HEK293 (cell line): Measurements from ENCODE around the gene TNFRSF1A.
"Not testable (repeated sequence)": the region's sequence is repeated elsewhere in the genome, so short reads cannot be mapped to it uniquely, and the experiment has no call there.

Experiments used
- CTCF ChIA-PET: fragments of 350-600 bp; formaldehyde crosslinking; extraction: SDS; loops from one replicate; lab custom pipeline; 2021; ENCODE audit warnings: antibody characterized with exemption; lab: Yijun Ruan, JAX
- POLR2A ChIA-PET: fragments of 300-600 bp; formaldehyde crosslinking; extraction: SDS; loops from one replicate; lab custom pipeline; 2020; ENCODE audit warnings: antibody characterized with exemption, inconsistent platforms; lab: Yijun Ruan, JAX
- H3K27ac ChIP-seq: fragments of 200-500 bp; sonication (Bioruptor generic); 2 replicates; pipeline ENCODE4 v1.5.1; 2014; ENCODE audit warnings: low read depth, low read length, control low read depth, inconsistent platforms; ENCODE audit errors: extremely low read depth
- H3K36me3 ChIP-seq, 2 experiments: fragments of 200-500 bp in 1 of 2; sonication (Bioruptor generic) in 1 of 2; 1 replicate in 1 of 2; 2 replicates in 1 of 2; pipeline ENCODE4 v1.5.1; 2014 to 2017; ENCODE audit warnings: inconsistent platforms in 2 of 2, low read length in 2 of 2; ENCODE audit not compliant: control insufficient read depth in 2 of 2, insufficient read depth in 1 of 2
- H3K4me1 ChIP-seq: fragments of 200-500 bp; sonication (Bioruptor generic); 2 replicates; pipeline ENCODE4 v1.5.1; 2014; ENCODE audit warnings: mild to moderate bottlenecking, low read length, inconsistent platforms; ENCODE audit not compliant: control insufficient read depth, insufficient read depth
- H3K4me3 ChIP-seq: 2 replicates; pipeline ENCODE4 v1.5.1; 2011; ENCODE audit warnings: low read depth, mild to moderate bottlenecking, control low read depth, low read length, moderate library complexity
- H3K9me3 ChIP-seq: fragments of 200-500 bp; sonication (Bioruptor generic); 2 replicates; pipeline ENCODE4 v1.5.1; 2014; ENCODE audit warnings: low read depth, low read length, inconsistent platforms; ENCODE audit not compliant: control insufficient read depth, insufficient read depth
- BCL11A ChIP-seq: fragments of 450-650 bp; formaldehyde crosslinking; IDR thresholded peaks from 2 replicates; pipeline ENCODE4 v1.5.1; 2016; ENCODE audit warnings: low read depth, missing biosample characterization, missing genetic modification characterization
- KLF8 ChIP-seq: fragments of 450-650 bp; formaldehyde crosslinking; IDR thresholded peaks from 2 replicates; pipeline ENCODE4 v1.5.1; 2016; ENCODE audit warnings: missing biosample characterization, missing genetic modification characterization
- ZBTB17 ChIP-seq: fragments of 450-650 bp; formaldehyde crosslinking; IDR thresholded peaks from 2 replicates; pipeline ENCODE4 v1.5.1; 2016; ENCODE audit warnings: missing biosample characterization, missing genetic modification characterization
- ZIC2 ChIP-seq: fragments of 450-650 bp; formaldehyde crosslinking; IDR thresholded peaks from 2 replicates; pipeline ENCODE4 v1.5.1; 2016; ENCODE audit warnings: missing biosample characterization, missing genetic modification characterization
- ZNF140 ChIP-seq: fragments of 450-650 bp; formaldehyde crosslinking; IDR thresholded peaks from 2 replicates; pipeline ENCODE4 v1.5.1; 2016; ENCODE audit warnings: missing biosample characterization, missing genetic modification characterization
- ZNF174 ChIP-seq: fragments of 450-650 bp; formaldehyde crosslinking; IDR thresholded peaks from 2 replicates; pipeline ENCODE4 v1.5.0; 2017; ENCODE audit warnings: missing biosample characterization, mild to moderate bottlenecking, missing genetic modification characterization
- ZNF274 ChIP-seq, 2 experiments: fragments of 200-500 bp in 1 of 2; fragments of 450-650 bp in 1 of 2; sonication (Bioruptor generic) in 1 of 2; formaldehyde crosslinking in 1 of 2; IDR thresholded peaks; 2 replicates each; pipeline versions ENCODE4 v1.5.1 to v1.6.1; 2014 to 2016; ENCODE audit warnings: borderline replicate concordance in 1 of 2, inconsistent platforms in 1 of 2, low read length in 1 of 2, missing biosample characterization in 1 of 2, missing genetic modification characterization in 1 of 2
- ZNF501 ChIP-seq: fragments of 450-650 bp; formaldehyde crosslinking; IDR thresholded peaks from 2 replicates; pipeline ENCODE4 v1.5.1; 2016; ENCODE audit warnings: missing biosample characterization, missing genetic modification characterization
- ZNF549 ChIP-seq: fragments of 450-650 bp; IDR thresholded peaks from 2 replicates; pipeline ENCODE4 v1.5.1; 2018; ENCODE audit warnings: missing biosample characterization, missing genetic modification characterization, mild to moderate bottlenecking, inconsistent platforms, moderate library complexity
- ZNF596 ChIP-seq: fragments of 450-650 bp; IDR thresholded peaks from 2 replicates; pipeline ENCODE4 v1.5.0; 2018; ENCODE audit warnings: missing biosample characterization, mild to moderate bottlenecking, missing genetic modification characterization, moderate library complexity
- TF ChIP-seq, protein P1 (sequence below): fragments of 450-650 bp; formaldehyde crosslinking; IDR thresholded peaks from 2 replicates; pipeline ENCODE4 v1.5.1; 2016; ENCODE audit warnings: missing biosample characterization, missing genetic modification characterization, borderline replicate concordance

The TNFRSF1A gene

DNA sequence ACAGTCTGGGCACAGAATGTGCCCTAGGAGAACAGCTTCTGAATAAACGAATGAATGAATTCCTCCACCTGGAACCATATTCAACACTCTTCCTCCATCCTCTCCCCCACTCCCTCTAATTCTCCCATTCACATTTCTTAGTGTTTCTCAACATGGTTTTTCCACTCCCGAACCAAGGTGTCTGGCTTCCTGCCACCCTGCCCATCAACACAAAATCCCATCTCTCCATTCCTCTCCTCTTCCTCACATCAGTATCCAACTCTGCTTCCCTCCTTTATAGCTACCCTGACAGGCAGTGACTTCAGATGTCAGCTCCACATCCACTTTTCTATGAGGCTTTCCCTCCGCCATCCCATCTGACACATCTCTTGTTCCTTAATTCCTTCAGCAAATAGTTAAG, 2.9 kb downstream of the TNFRSF1A start (continued):
- TF ChIP-seq, protein P1, sequence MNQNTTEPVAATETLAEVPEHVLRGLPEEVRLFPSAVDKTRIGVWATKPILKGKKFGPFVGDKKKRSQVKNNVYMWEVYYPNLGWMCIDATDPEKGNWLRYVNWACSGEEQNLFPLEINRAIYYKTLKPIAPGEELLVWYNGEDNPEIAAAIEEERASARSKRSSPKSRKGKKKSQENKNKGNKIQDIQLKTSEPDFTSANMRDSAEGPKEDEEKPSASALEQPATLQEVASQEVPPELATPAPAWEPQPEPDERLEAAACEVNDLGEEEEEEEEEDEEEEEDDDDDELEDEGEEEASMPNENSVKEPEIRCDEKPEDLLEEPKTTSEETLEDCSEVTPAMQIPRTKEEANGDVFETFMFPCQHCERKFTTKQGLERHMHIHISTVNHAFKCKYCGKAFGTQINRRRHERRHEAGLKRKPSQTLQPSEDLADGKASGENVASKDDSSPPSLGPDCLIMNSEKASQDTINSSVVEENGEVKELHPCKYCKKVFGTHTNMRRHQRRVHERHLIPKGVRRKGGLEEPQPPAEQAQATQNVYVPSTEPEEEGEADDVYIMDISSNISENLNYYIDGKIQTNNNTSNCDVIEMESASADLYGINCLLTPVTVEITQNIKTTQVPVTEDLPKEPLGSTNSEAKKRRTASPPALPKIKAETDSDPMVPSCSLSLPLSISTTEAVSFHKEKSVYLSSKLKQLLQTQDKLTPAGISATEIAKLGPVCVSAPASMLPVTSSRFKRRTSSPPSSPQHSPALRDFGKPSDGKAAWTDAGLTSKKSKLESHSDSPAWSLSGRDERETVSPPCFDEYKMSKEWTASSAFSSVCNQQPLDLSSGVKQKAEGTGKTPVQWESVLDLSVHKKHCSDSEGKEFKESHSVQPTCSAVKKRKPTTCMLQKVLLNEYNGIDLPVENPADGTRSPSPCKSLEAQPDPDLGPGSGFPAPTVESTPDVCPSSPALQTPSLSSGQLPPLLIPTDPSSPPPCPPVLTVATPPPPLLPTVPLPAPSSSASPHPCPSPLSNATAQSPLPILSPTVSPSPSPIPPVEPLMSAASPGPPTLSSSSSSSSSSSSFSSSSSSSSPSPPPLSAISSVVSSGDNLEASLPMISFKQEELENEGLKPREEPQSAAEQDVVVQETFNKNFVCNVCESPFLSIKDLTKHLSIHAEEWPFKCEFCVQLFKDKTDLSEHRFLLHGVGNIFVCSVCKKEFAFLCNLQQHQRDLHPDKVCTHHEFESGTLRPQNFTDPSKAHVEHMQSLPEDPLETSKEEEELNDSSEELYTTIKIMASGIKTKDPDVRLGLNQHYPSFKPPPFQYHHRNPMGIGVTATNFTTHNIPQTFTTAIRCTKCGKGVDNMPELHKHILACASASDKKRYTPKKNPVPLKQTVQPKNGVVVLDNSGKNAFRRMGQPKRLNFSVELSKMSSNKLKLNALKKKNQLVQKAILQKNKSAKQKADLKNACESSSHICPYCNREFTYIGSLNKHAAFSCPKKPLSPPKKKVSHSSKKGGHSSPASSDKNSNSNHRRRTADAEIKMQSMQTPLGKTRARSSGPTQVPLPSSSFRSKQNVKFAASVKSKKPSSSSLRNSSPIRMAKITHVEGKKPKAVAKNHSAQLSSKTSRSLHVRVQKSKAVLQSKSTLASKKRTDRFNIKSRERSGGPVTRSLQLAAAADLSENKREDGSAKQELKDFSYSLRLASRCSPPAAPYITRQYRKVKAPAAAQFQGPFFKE (tag by site-specific recombination): no peak
- TF ChIP-seq ZNF549 (tag by site-specific recombination): no peak

DNA sequence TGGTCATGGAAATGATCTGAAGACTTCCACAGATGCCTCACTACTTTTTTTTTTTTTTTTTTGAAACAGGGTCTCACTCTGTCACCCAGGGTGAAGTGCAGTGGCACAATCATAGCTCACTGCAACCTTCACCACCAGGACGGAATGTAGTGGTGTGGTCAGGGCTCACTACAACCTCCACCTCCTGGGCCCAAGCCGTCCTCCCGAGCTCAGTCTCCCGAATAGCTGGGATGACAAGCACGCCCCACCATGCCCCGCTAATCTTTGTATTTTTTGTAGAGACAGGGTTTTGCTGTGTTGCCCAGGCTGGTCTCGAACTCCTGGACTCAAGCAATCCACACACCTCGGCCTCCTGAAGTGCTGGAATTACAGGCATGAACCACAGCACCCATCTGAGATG, 3.3 kb downstream of the TNFRSF1A start:
- POLR2A ChIA-PET: interaction anchor here (0.9 to 4.6 kb wide), 5 partner anchors 14 to 196 kb away, joined by 3 to 37 read pairs (median 8); partner anchors contain the start of genes GAPDH and VAMP1
- H3K4me3 ChIP-seq, H3K27ac ChIP-seq, H3K9me3 ChIP-seq: not testable (repeated sequence)
- Histone ChIP-seq H3K4me1 (peaks cover 29% of the 10 kb centered on the region), H3K36me3 (peaks cover 3 to 24% of the 10 kb centered on the region in 2 experiments; a peak in 2 of 3 replicates)
- CTCF ChIA-PET: interaction anchor here (0.6 to 1.4 kb wide), 4 partner anchors 13 to 180 kb away, joined by 3 to 4 read pairs (median 4); no protein-coding TSS in a partner anchor

DNA sequence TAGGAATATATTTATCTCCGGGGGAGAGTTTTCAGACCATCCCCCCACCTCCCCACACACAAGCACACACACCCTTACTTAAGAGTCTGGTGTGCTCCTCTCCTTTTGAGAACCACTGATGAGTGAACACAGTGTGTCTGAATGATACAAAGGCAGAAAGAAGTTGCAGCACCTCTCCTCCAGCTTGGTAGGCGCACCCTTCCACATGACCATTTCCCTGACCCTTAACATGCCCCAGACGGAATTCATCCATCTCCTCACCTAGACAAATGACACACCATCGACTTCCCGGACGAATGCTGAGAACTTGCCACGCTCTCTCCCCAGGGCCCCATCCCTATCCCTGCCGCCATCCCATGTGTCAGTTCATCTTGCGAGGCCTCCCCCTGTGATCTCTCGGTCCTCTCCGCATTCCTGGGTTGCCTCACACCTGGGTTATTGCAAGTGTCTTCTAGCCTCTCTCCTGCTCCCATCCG, 3.9 kb downstream of the TNFRSF1A start:
- Histone ChIP-seq H3K4me1 (peaks cover 29% of the 10 kb centered on the region), H3K9me3 (no peaks in the 10 kb centered on the region), H3K27ac (peak overlapping the region; percentile 90; the same call in 1 of the 2 replicates), H3K36me3 (peaks cover 3 to 29% of the 10 kb centered on the region in 2 experiments; a peak in 2 of 3 replicates), H3K4me3 (no peak overlapping the region)
- POLR2A ChIA-PET: interaction anchor here (2.2 to 4.6 kb wide), 4 partner anchors 33 to 197 kb away, joined by 8 to 37 read pairs (median 26); partner anchors contain the start of genes GAPDH and VAMP1
- TF ChIP-seq ZNF174: no peak
- no peak for TF ChIP-seq ZNF501 (tag by site-specific recombination)
- no peak for TF ChIP-seq ZNF596
- peak; percentile 66 for TF ChIP-seq ZIC2 (tag by site-specific recombination)
- no peak for TF ChIP-seq ZNF274 (IDR thresholded peaks at IDR 0.05; ENCODE audit: low read length)
- no peak for TF ChIP-seq ZNF274 (tag by site-specific recombination; IDR thresholded peaks at IDR 0.05; ENCODE audit: borderline replicate concordance)
- TF ChIP-seq ZNF140 (tag by site-specific recombination): no peak
- no peak for TF ChIP-seq BCL11A (tag by site-specific recombination)
- TF ChIP-seq KLF8 (tag by site-specific recombination): no peak
- TF ChIP-seq ZBTB17 (tag by site-specific recombination): no peak
- CTCF ChIA-PET: interaction anchor here (1.2 to 1.5 kb wide), 3 partner anchors 15 to 115 kb away, joined by 3 to 4 read pairs (median 3); no protein-coding TSS in a partner anchor
